SU-DHL-6 (cell line): ENCODE data around the gene ZNF785.

Source experiments
- H2AFZ ChIP-seq: fragments of 200-600 bp; sonication (generic); 2 replicates; pipeline ENCODE4 v1.6.1; 2014; ENCODE audit warnings: low read depth, mild to moderate bottlenecking, moderate library complexity, mixed read lengths, antibody characterized with exemption, low read length; ENCODE audit not compliant: severe bottlenecking
- H3F3A ChIP-seq: fragments of 200-600 bp; shearing (Covaris generic); 2 replicates; pipeline ENCODE4 v1.6.0; 2016; ENCODE audit warnings: antibody characterized with exemption, mild to moderate bottlenecking; ENCODE audit not compliant: insufficient read depth
- H3K27ac ChIP-seq: fragments of 200-600 bp; sonication (generic); 2 replicates; pipeline ENCODE4 v1.5.1; 2016; ENCODE audit warnings: low read depth, mild to moderate bottlenecking, low read length, moderate library complexity, mixed read lengths
- H3K27me3 ChIP-seq: fragments of 200-600 bp; sonication (generic), shearing (Covaris generic); 2 replicates; pipeline ENCODE4 v1.6.0; 2014; ENCODE audit warnings: mild to moderate bottlenecking, low read length
- H3K36me3 ChIP-seq: fragments of 200-600 bp; sonication (generic); 2 replicates; pipeline ENCODE4 v1.6.1; 2014; ENCODE audit warnings: mild to moderate bottlenecking, low read length, mixed read lengths
- H3K4me2 ChIP-seq: fragments of 300-600, 200-600 bp; shearing (Covaris generic), sonication (generic); 2 replicates; pipeline ENCODE4 v1.6.0; 2014; ENCODE audit warnings: low read length, low read depth, mild to moderate bottlenecking; ENCODE audit not compliant: poor library complexity, severe bottlenecking
- H3K4me3 ChIP-seq: fragments of 200-600 bp; sonication (generic); 2 replicates; pipeline ENCODE4 v1.5.1; 2014; ENCODE audit warnings: antibody characterized with exemption, low read length, mild to moderate bottlenecking, mixed read lengths; ENCODE audit not compliant: insufficient read depth, poor library complexity, severe bottlenecking
- H3K79me2 ChIP-seq: fragments of 200-600 bp; sonication (generic); 2 replicates; pipeline ENCODE4 v1.6.1; 2014; ENCODE audit warnings: mild to moderate bottlenecking, low read length, moderate library complexity; ENCODE audit not compliant: insufficient read depth
- H3K9ac ChIP-seq: fragments of 200-600 bp; sonication (generic); 2 replicates; pipeline ENCODE4 v1.7.0; 2014; ENCODE audit warnings: mild to moderate bottlenecking, low read length
- H3K9me2 ChIP-seq: fragments of 200-600 bp; sonication (generic); replicated peaks from 2 replicates; pipeline ENCODE4 v1.6.1; 2014; ENCODE audit warnings: low read length; ENCODE audit not compliant: insufficient read depth
- H3K9me3 ChIP-seq: fragments of 200-600 bp; sonication (generic); 2 replicates; pipeline ENCODE4 v1.6.1; 2014; ENCODE audit warnings: low read length, mixed read lengths; ENCODE audit not compliant: insufficient read depth
- H4K20me1 ChIP-seq: fragments of 200-600 bp; sonication (generic); 2 replicates; pipeline ENCODE4 v1.6.1; 2014; ENCODE audit warnings: low read depth, mild to moderate bottlenecking, antibody characterized with exemption, low read length, moderate library complexity, mixed read lengths
- CTCF ChIP-seq: fragments of 200-600 bp; sonication (generic); IDR thresholded peaks from one replicate; pipeline ENCODE4 v1.5.1; 2017; ENCODE audit warnings: antibody characterized with exemption, mild to moderate bottlenecking, low read length, moderate library complexity; ENCODE audit not compliant: insufficient read depth, poor library complexity, severe bottlenecking
- EZH2phosphoT487 ChIP-seq: fragments of 200-600 bp; sonication (generic), shearing (Covaris generic); conservative IDR thresholded peaks from 2 replicates; pipeline ENCODE4 v1.6.1; 2018; ENCODE audit warnings: mild to moderate bottlenecking, antibody characterized with exemption, low read length, moderate library complexity, mixed read lengths

ZNF785 gene

DNA sequence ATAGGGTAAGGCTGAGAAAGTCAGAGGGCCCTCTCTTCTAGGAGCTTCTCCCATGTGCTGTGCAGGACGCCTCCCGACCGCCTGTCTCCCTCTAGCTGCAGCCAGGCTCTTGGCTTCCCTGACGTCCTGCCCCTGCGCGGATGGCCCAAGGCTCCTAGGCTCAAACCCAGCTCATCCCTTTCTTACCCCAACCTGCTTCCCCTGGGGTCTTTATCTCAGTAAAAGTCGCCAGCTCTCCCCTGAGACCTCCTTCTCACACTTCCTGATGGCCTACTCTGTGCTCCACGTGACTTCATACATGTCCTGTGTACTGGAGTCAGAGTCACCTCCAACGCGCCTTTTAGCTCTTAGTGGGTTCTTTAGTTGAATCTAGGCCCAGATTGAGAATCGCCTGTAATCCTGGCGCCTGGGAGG is 49.7 kb downstream of the ZNF785 start:
- no peaks in the 10 kb centered on the region for H4K20me1 ChIP-seq
- peak overlapping the region; percentile 79 for H3K9ac ChIP-seq
- peaks cover 16% of the 10 kb centered on the region for H3F3A ChIP-seq
- peak overlapping the region; percentile 84 for H2AFZ ChIP-seq
- peak overlapping the region; percentile 76 for H3K4me3 ChIP-seq
- no peaks in the 10 kb centered on the region for H3K9me3 ChIP-seq
- no peaks in the 10 kb centered on the region for H3K27me3 ChIP-seq
- no peaks in the 10 kb centered on the region for H3K36me3 ChIP-seq
- peak overlapping the region; percentile 82 for H3K27ac ChIP-seq
- TF ChIP-seq CTCF (peak; percentile 22), EZH2phosphoT487 (no peak)
- peaks cover 4% of the 10 kb centered on the region; the same call in 1 of the 2 replicates for H3K79me2 ChIP-seq
- H3K4me2 ChIP-seq = peak overlapping the region; percentile 95
- no peaks in the 10 kb centered on the region for H3K9me2 ChIP-seq

- H3K9me2 ChIP-seq = no peaks in the 10 kb centered on the region
- H3F3A ChIP-seq = peaks cover 16% of the 10 kb centered on the region
- H3K36me3 ChIP-seq = no peaks in the 10 kb centered on the region
- no peaks in the 10 kb centered on the region for H3K9me3 ChIP-seq
- H4K20me1 ChIP-seq = no peaks in the 10 kb centered on the region
- peak overlapping the region; percentile 76 for H3K4me3 ChIP-seq
- no peaks in the 10 kb centered on the region for H3K27me3 ChIP-seq
- H2AFZ ChIP-seq = peak overlapping the region; percentile 84
- TF ChIP-seq CTCF (no peak), EZH2phosphoT487 (no peak)
- H3K27ac ChIP-seq = peak overlapping the region; percentile 82
- peaks cover 4% of the 10 kb centered on the region; the same call in 1 of the 2 replicates for H3K79me2 ChIP-seq
- peak overlapping the region; percentile 95 for H3K4me2 ChIP-seq
- H3K9ac ChIP-seq = peak overlapping the region; percentile 79
Observed at GRCh38 chr16:30535106-30535776, 50.3 kb downstream of the ZNF785 start.

DNA sequence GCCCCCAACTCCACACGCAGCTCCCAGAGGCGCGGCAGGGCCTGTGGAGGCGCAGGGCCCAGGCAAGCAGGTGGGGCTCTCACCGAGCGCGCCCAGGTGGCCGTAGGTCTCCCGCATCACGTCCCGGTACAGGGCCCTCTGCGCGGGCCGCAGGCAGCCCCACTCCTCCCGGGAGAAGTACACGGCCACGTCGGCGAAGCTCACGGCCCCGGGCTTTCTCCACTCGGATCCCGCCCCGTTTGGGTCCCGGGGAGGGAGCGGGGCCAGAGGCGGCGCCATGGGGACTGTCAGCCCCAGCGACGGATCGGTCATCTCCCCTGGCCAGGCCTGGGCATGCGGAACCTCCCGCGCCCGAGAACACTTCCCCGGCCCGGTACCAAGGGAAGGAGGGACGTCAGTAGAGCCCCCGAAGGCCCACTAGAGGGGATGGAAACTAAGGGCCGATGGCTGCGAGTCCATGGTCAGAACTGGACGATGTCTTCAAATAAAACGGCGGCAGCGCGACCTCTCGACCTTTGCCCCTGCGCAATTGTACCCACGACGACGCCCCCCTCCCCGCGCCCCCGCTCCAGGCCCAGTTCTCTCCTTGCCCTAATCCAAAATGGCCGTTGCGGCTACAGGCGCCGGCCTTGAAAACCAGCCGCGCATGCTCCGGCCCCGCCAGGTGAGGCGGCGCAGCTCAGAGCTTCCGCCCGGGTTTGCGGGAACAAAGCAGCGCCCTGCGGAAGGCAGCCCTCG is 51.0 kb downstream of the ZNF785 start, which contains the start of gene ZNF747:
Gene ZNF747, minus strand, starts transcription at position 491 of the 738 bp plus-strand sequence. Its CDS starts 179 bp downstream, at position 312.
- Histone ChIP-seq H3K4me3 (peak within 1 kb of the TSS; percentile 76), H3K27me3 (no peaks in the 10 kb centered on the region), H2AFZ (peak within 1 kb of the TSS; percentile 84), H3K36me3 (no peaks in the 10 kb centered on the region), H4K20me1 (no peaks in the 10 kb centered on the region), H3K9me2 (no peaks in the 10 kb centered on the region), H3K9me3 (no peaks in the 10 kb centered on the region), H3F3A (peaks cover 16% of the 10 kb centered on the region), H3K9ac (peak within 1 kb of the TSS; percentile 79), H3K27ac (peak within 1 kb of the TSS; percentile 82), H3K79me2 (peaks cover 4% of the 10 kb centered on the region; the same call in 1 of the 2 replicates), H3K4me2 (peak within 1 kb of the TSS; percentile 95)
- TF ChIP-seq CTCF (no peak), EZH2phosphoT487 (no peak)
